HepG2 (cell line): Measurements from ENCODE around the gene HCK. TPM values are rescaled to one million over a fixed set of nuclear protein-coding genes. Genes with fewer than 3 reads are reported as not detected.

ENCODE experiments used
- AHR ChIP-seq: IDR thresholded peaks from 2 replicates; pipeline ENCODE4 v1.6.1; 2018; ENCODE audit warnings: missing genetic modification reagents, missing compliant biosample characterization
- CAMTA2 ChIP-seq: sonication (generic); formaldehyde crosslinking; IDR thresholded peaks from 2 replicates; pipeline ENCODE4 v1.4.0; 2020; ENCODE audit warnings: mild to moderate bottlenecking, missing genetic modification reagents, borderline replicate concordance
- DMAP1 ChIP-seq: IDR thresholded peaks from 2 replicates; pipeline ENCODE4 v1.6.1; 2016
- DPF2 ChIP-seq: sonication (generic); formaldehyde crosslinking; IDR thresholded peaks from 2 replicates; pipeline ENCODE4 v1.4.0; 2020; ENCODE audit warnings: mild to moderate bottlenecking, low read depth, missing genetic modification reagents, borderline replicate concordance
- FOXP1 ChIP-seq, 2 experiments: fragments of 450-650 bp in 1 of 2; IDR thresholded peaks; 2 replicates each; pipeline ENCODE4 v1.6.1; 2017 to 2018; ENCODE audit warnings: antibody characterized with exemption in 1 of 2
- ISX ChIP-seq: sonication (generic); formaldehyde crosslinking; conservative IDR thresholded peaks from 2 replicates; pipeline ENCODE4 v1.5.0; 2020; ENCODE audit warnings: missing genetic modification reagents
- LBX2 ChIP-seq: sonication (generic); formaldehyde crosslinking; IDR thresholded peaks from 2 replicates; pipeline ENCODE4 v1.5.0; 2020; ENCODE audit warnings: missing genetic modification reagents, mild to moderate bottlenecking, borderline replicate concordance
- MAFK ChIP-seq, 2 experiments: IDR thresholded peaks in 1 of 2; conservative IDR thresholded peaks in 1 of 2; 2 replicates each; pipeline ENCODE4 v1.6.1; 2011; ENCODE audit warnings: improper control_type of control experiment in 2 of 2, low read length in 2 of 2
- MEIS1 ChIP-seq: sonication (generic); formaldehyde crosslinking; IDR thresholded peaks from 2 replicates; pipeline ENCODE4 v1.9.0; 2021; ENCODE audit warnings: mild to moderate bottlenecking, missing genetic modification reagents, moderate library complexity, borderline replicate concordance
- MXI1 ChIP-seq: IDR thresholded peaks from 3 replicates; pipeline ENCODE4 v1.6.1; 2012; ENCODE audit warnings: low read depth, low read length, inconsistent platforms, borderline replicate concordance
- NFIB ChIP-seq: sonication (generic); formaldehyde crosslinking; IDR thresholded peaks from 2 replicates; pipeline ENCODE4 v1.9.0; 2021; ENCODE audit warnings: missing genetic modification reagents, mild to moderate bottlenecking, borderline replicate concordance
- PHF8 ChIP-seq: sonication (generic); formaldehyde crosslinking; IDR thresholded peaks from 2 replicates; pipeline ENCODE4 v1.5.0; 2020; ENCODE audit warnings: missing genetic modification reagents
- RERE ChIP-seq: IDR thresholded peaks from 2 replicates; pipeline ENCODE4 v1.6.1; 2016; ENCODE audit warnings: low read depth, missing genetic modification reagents, missing compliant biosample characterization
- SOX5 ChIP-seq: IDR thresholded peaks from 2 replicates; pipeline ENCODE4 v1.6.1; 2016; ENCODE audit warnings: borderline replicate concordance
- TRIM24 ChIP-seq: sonication (generic); formaldehyde crosslinking; IDR thresholded peaks from 2 replicates; pipeline ENCODE4 v1.8.0; 2022; ENCODE audit warnings: mild to moderate bottlenecking, missing genetic modification reagents
- ZBTB3 ChIP-seq: sonication (generic); formaldehyde crosslinking; IDR thresholded peaks from 2 replicates; pipeline ENCODE4 v1.4.0; 2020; ENCODE audit warnings: low read depth, mild to moderate bottlenecking, moderate library complexity, missing genetic modification reagents, borderline replicate concordance
- ZFAT ChIP-seq: sonication (generic); formaldehyde crosslinking; conservative IDR thresholded peaks from 2 replicates; pipeline ENCODE4 v1.8.1; 2023; ENCODE audit warnings: missing genetic modification reagents, inconsistent platforms
- ZKSCAN5 ChIP-seq: sonication (generic); formaldehyde crosslinking; IDR thresholded peaks from 2 replicates; pipeline ENCODE4 v1.5.1; 2020; ENCODE audit warnings: mild to moderate bottlenecking, missing genetic modification reagents
- ZNF180 ChIP-seq: sonication (generic); formaldehyde crosslinking; IDR thresholded peaks from 2 replicates; pipeline ENCODE4 v1.4.0; 2020; ENCODE audit warnings: low read depth, missing genetic modification reagents, borderline replicate concordance
- ZNF292 ChIP-seq: sonication (generic); formaldehyde crosslinking; IDR thresholded peaks from 2 replicates; pipeline ENCODE4 v1.8.1; 2022; ENCODE audit warnings: mild to moderate bottlenecking, low read depth, missing genetic modification reagents, borderline replicate concordance
- ZNF333 ChIP-seq: sonication (generic); formaldehyde crosslinking; IDR thresholded peaks from 2 replicates; pipeline ENCODE4 v1.4.0; 2020; ENCODE audit warnings: mild to moderate bottlenecking, missing genetic modification reagents, borderline replicate concordance
- ZNF350 ChIP-seq: sonication (generic); formaldehyde crosslinking; IDR thresholded peaks from 2 replicates; pipeline ENCODE4 v1.4.0; 2020; ENCODE audit warnings: mild to moderate bottlenecking, low read depth, missing genetic modification reagents, borderline replicate concordance
- ZNF501 ChIP-seq: sonication (generic); formaldehyde crosslinking; IDR thresholded peaks from 2 replicates; pipeline ENCODE4 v1.5.1; 2020; ENCODE audit warnings: mild to moderate bottlenecking, moderate library complexity, missing genetic modification reagents
- ZNF597 ChIP-seq: sonication (generic); formaldehyde crosslinking; IDR thresholded peaks from 2 replicates; pipeline ENCODE4 v1.5.0; 2020; ENCODE audit warnings: missing genetic modification reagents
- polyA plus RNA-seq, 8 experiments: library from polyadenylated mRNA; depleted of rRNA in 3 of 8; stranded (reverse) in 7 of 8; unstranded in 1 of 8; fragments of >200 nt; fragmentation: Illumina TruSeq in 4 of 8; extraction: Trizol in 4 of 8; gene quantifications; 2 replicates each; pipeline versions ENCODE4 v1.2.1 to v1.2.3, GENCODE V29; 2011 to 2016; ENCODE audit warnings: low read depth in 4 of 8, missing spikeins in 1 of 8, mixed read lengths in 1 of 8; ENCODE audit not compliant: insufficient read depth in 1 of 8
- total RNA-seq, 5 experiments: library from RNA; depleted of rRNA; stranded (reverse); fragments of >200 nt; fragmentation: Illumina TruSeq; extraction: Trizol; gene quantifications; 2 replicates each; pipeline ENCODE4 v1.2.3, GENCODE V29; 2016; ENCODE audit warnings: low read depth in 1 of 5

The HCK gene
- total and polyA plus RNA-seq, 2 of the 13 experiments (the other 11 are each of a cell fraction or from before 2014, with no cell fraction given), result 0.04 TPM; not detected in 1

GRCh38 chr20:32028647-32029372, 23.2 kb upstream of the HCK start (continued):
- no peak; the same call in 1 of the 2 replicates for TF ChIP-seq ZNF501 (CRISPR knock-in tag)
- peak; percentile 46 for TF ChIP-seq SOX5
- no peak for TF ChIP-seq ISX (CRISPR knock-in tag)
- TF ChIP-seq ZNF350, result peak; percentile 53
- TF ChIP-seq DPF2 (CRISPR knock-in tag), result no peak; the same call in 1 of the 2 replicates
- no peak for TF ChIP-seq ZBTB3 (CRISPR knock-in tag)
- no peak for TF ChIP-seq ZFAT (CRISPR knock-in tag)
- no peak for TF ChIP-seq RERE (CRISPR knock-in tag)
- 0 out of 2 replicates have a peak, but pooled peaks have one; percentile 71 for TF ChIP-seq MEIS1 (CRISPR knock-in tag)
- no peak for TF ChIP-seq NFIB (CRISPR knock-in tag)
- TF ChIP-seq ZNF180 (CRISPR knock-in tag), result no peak
- TF ChIP-seq CAMTA2, result no peak
- no peak for TF ChIP-seq FOXP1 (IDR thresholded peaks at IDR 0.05)
- TF ChIP-seq FOXP1 (CRISPR knock-in tag; IDR thresholded peaks at IDR 0.05), result peak; percentile 50
- TF ChIP-seq TRIM24 (CRISPR knock-in tag), result no peak
- peak; percentile 99 for TF ChIP-seq ZNF292 (CRISPR knock-in tag)
- 0 out of 2 replicates have a peak, but pooled peaks have one; percentile 53 for TF ChIP-seq ZKSCAN5
- peak; percentile 38; the same call in 1 of the 2 replicates for TF ChIP-seq AHR (CRISPR knock-in tag)
- no peak for TF ChIP-seq ZNF333 (CRISPR knock-in tag)
- TF ChIP-seq LBX2 (CRISPR knock-in tag), result no peak; the same call in 1 of the 2 replicates
- no peak for TF ChIP-seq MXI1
- no peak for TF ChIP-seq MAFK (conservative IDR thresholded peaks at IDR 0.05 in 1 of 2, IDR thresholded peaks at IDR 0.05 in 1 of 2; ENCODE audit: low read length in 2 of 2)
- TF ChIP-seq PHF8 (CRISPR knock-in tag), result peak; percentile 50
- no peak for TF ChIP-seq DMAP1 (CRISPR knock-in tag)
- no peak for TF ChIP-seq ZNF597
